Breast epithelium (tissue), 4 donors: ENCODE results near the gene CHRDL1. TPM values are rescaled to one million over a fixed set of nuclear protein-coding genes. Genes with fewer than 3 reads are reported as not detected.

Experiments used
- DNase-seq, 2 donors: peaks; one replicate each; pipeline ENCODE4 v3.0.0-alpha.2; 2019; ENCODE audit warnings: low spot score in 2 of 2
- H3K27ac ChIP-seq, 2 donors: fragments of 200-600 bp; sonication (generic) in 1 of 2; one replicate each; pipeline ENCODE4 v1.5.1; 2016 to 2019; ENCODE audit warnings: mild to moderate bottlenecking in 1 of 2
- H3K27me3 ChIP-seq, 2 donors: fragments of 200-600 bp; sonication (generic) in 1 of 2; one replicate each; pipeline versions ENCODE4 v1.5.1 to v1.6.0; 2017 to 2019; ENCODE audit warnings: control low read depth in 1 of 2, mild to moderate bottlenecking in 1 of 2
- H3K36me3 ChIP-seq: fragments of 200-600 bp; one replicate; pipeline ENCODE4 v1.5.1; 2019
- H3K4me1 ChIP-seq, 2 donors: fragments of 200-600 bp; sonication (generic); one replicate each; pipeline ENCODE4 v1.5.1; 2016 to 2019; ENCODE audit warnings: control low read depth in 1 of 2
- H3K4me3 ChIP-seq, 3 donors: fragments of 200-600 bp; sonication (generic); 1 replicate in 2 of 3; 2 replicates in 1 of 3; pipeline ENCODE4 v1.5.1; 2016 to 2019; ENCODE audit warnings: mild to moderate bottlenecking in 3 of 3, moderate library complexity in 2 of 3
- H3K9me3 ChIP-seq, 2 donors: fragments of 200-600 bp; sonication (generic) in 1 of 2; one replicate each; pipeline ENCODE4 v1.5.1; 2016 to 2019; ENCODE audit warnings: control low read depth in 1 of 2
- POLR2A ChIP-seq: fragments of 450-650 bp; IDR thresholded peaks from one replicate; pipeline ENCODE4 v1.6.1; 2016; ENCODE audit warnings: antibody characterized with exemption, mild to moderate bottlenecking, moderate library complexity
- POLR2AphosphoS5 ChIP-seq, 3 donors: sonication (generic); formaldehyde crosslinking; IDR thresholded peaks; one replicate each; pipeline ENCODE4 v1.6.1; 2017; ENCODE audit warnings: antibody characterized with exemption in 3 of 3
- intact Hi-C: fragments of 100-400 bp; cut with DNase I; formaldehyde crosslinking; loops from one replicate; pipeline ENCODE4 v1.15.1; 2023; ENCODE audit warnings: low total_unique reads
- total RNA-seq, 3 donors: library from RNA; depleted of rRNA; stranded (reverse); fragments of >200 nt; gene quantifications; one replicate each; pipeline ENCODE4 v1.1.0, GENCODE V29; 2016
- TF ChIP-seq, protein P1 (sequence below), 3 donors: fragments of 450-650 bp; IDR thresholded peaks; one replicate each; pipeline ENCODE4 v1.5.1; 2016 to 2017; ENCODE audit warnings: antibody characterized with exemption in 3 of 3, mild to moderate bottlenecking in 3 of 3, moderate library complexity in 3 of 3

The CHRDL1 gene
- total RNA-seq, 3 donors from 2014 or later, result 37.3 to 396 (median 72.1) TPM

GRCh38 chrX:110646386-110646785 is 149.2 kb downstream of the CHRDL1 start:
- intact Hi-C loops, result no loop called here
- H3K4me1 ChIP-seq, result no peaks in the 10 kb centered on the region
- H3K27ac ChIP-seq, result no peak overlapping the region
- TF ChIP-seq, protein P1, sequence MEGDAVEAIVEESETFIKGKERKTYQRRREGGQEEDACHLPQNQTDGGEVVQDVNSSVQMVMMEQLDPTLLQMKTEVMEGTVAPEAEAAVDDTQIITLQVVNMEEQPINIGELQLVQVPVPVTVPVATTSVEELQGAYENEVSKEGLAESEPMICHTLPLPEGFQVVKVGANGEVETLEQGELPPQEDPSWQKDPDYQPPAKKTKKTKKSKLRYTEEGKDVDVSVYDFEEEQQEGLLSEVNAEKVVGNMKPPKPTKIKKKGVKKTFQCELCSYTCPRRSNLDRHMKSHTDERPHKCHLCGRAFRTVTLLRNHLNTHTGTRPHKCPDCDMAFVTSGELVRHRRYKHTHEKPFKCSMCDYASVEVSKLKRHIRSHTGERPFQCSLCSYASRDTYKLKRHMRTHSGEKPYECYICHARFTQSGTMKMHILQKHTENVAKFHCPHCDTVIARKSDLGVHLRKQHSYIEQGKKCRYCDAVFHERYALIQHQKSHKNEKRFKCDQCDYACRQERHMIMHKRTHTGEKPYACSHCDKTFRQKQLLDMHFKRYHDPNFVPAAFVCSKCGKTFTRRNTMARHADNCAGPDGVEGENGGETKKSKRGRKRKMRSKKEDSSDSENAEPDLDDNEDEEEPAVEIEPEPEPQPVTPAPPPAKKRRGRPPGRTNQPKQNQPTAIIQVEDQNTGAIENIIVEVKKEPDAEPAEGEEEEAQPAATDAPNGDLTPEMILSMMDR (IDR thresholded peaks at IDR 0.05), result no peak
- TF ChIP-seq POLR2AphosphoS5 (IDR thresholded peaks at IDR 0.05), result no peak
- no peak for TF ChIP-seq POLR2A
- no peaks in the 10 kb centered on the region for H3K36me3 ChIP-seq
- H3K9me3 ChIP-seq, result peaks cover 0 to 15% of the 10 kb centered on the region in 2 donors
- DNase-seq, result no peak
- H3K4me3 ChIP-seq, result no peak overlapping the region
- H3K27me3 ChIP-seq, result peaks cover 0 to 3% of the 10 kb centered on the region in 2 donors
